NAMALWA (cell line): ENCODE results near the gene UBAC2.

Experiments
- DNase-seq: peaks from one replicate; pipeline ENCODE4 v3.0.0-alpha.2; 2015; ENCODE audit warnings: low spot score

Gene UBAC2

GRCh38 chr13:99418103-99418842 is 217.6 kb downstream of the UBAC2 start:
- DNase-seq: no peak

GRCh38 chr13:99418843-99419140 is 218.1 kb downstream of the UBAC2 start:
- DNase-seq: no peak

- no peak for DNase-seq
Observed at GRCh38 chr13:99419591-99420243, 219.1 kb downstream of the UBAC2 start.

- DNase-seq: no peak
Observed at GRCh38 chr13:99421271-99421670, 220.6 kb downstream of the UBAC2 start.

- DNase-seq: no peak
Observed at GRCh38 chr13:99421758-99422585, 221.3 kb downstream of the UBAC2 start.

- DNase-seq: no peak
Observed at GRCh38 chr13:99422586-99423220, 222.0 kb downstream of the UBAC2 start.

GRCh38 chr13:99425485-99426341 is 225.1 kb downstream of the UBAC2 start:
- DNase-seq: peak; percentile 81

- no peak for DNase-seq
Observed at GRCh38 chr13:99426426-99426825, 225.8 kb downstream of the UBAC2 start.

- DNase-seq: peak; percentile 51
Observed at GRCh38 chr13:99429670-99430069, 229.0 kb downstream of the UBAC2 start.

GRCh38 chr13:99431927-99432608 is 231.4 kb downstream of the UBAC2 start:
- peak; percentile 63 for DNase-seq

- peak; percentile 66 for DNase-seq
Observed at GRCh38 chr13:99432609-99433542, 232.2 kb downstream of the UBAC2 start.

- DNase-seq: peak; percentile 18
Observed at GRCh38 chr13:99433543-99434075, 233.0 kb downstream of the UBAC2 start.

- DNase-seq: peak; percentile 40
Observed at GRCh38 chr13:99434258-99434788, 233.7 kb downstream of the UBAC2 start.

GRCh38 chr13:99435116-99435515 is 234.5 kb downstream of the UBAC2 start:
- DNase-seq: no peak

- DNase-seq: peak; percentile 7
Observed at GRCh38 chr13:99435998-99436397, 235.3 kb downstream of the UBAC2 start.
